HG03439 (cell line): ENCODE data around the gene SMARCD2.
"Not testable (repeated sequence)": the region's sequence is repeated elsewhere in the genome, so short reads cannot be mapped to it uniquely, and the experiment has no call there.

Source experiments
- ATAC-seq: cut with Tn5 transposase; IDR thresholded peaks from one replicate; pipeline ENCODE4 v1.9.1; 2021; ENCODE audit warnings: mild to moderate bottlenecking, moderate library complexity; ENCODE audit not compliant: unreplicated experiment

Gene SMARCD2

GRCh38 chr17:63853260-63853659 is 10.8 kb upstream of the SMARCD2 start:
- no peak for ATAC-seq

DNA sequence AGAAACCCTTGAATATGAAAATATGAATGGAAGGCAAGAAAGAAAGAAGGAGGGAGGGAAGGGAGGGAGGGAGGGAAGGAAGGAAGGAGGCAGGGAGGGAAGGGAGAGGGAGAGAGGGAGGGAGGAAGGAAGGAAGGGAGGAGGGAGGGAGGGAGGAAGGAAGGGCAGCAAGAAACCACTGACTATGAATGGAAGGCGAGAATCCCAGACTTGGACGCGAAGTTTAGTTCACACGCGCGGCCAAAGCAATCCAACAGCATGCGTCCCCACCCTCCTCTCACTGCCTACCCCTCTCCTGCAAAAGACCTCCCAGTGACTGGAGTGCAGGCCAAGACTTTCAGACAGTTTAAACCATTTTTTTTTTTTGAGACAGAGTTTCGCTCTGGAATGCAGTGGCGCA is 7.9 kb upstream of the SMARCD2 start:
- ATAC-seq = no peak

- peak; percentile 68 for ATAC-seq
Measured at GRCh38 chr17:63848834-63849689, 6.6 kb upstream of the SMARCD2 start.

DNA sequence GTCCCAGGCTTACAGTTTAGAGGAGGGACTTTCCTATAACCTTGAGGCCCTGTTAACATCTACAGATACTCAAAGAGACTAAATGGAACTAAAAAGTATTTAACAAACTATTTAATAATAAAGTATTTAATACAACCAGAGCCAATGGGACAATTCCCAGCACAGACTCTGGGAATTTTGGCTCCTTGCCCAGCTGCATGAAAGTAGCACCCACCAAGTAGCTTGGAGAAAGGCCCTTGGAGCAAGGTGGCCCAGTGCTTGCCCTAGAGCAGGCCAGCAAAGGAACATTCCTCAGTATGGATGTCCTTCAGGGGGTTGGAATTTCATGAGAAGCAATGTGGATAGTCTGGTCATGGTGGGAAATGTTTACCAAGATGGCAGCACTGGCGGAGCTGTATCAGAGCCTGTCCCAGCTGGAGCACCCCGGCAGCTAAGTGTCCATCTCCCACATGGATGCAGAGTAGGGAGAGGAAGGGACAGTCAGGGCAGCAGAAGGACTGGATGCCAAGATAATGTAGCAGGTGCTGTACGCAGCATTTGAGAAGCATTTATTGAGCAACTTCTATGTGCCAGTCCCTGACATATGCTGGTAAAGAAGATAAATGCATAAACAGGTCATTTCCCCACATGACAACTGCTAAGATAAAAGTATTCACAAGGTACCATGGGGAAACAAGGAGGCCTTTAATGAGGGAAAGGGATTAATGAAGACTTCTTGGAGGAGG is 5.2 kb upstream of the SMARCD2 start:
- ATAC-seq = no peak

- no peak for ATAC-seq
Measured at GRCh38 chr17:63845509-63845908, 3.0 kb upstream of the SMARCD2 start.

- no peak for ATAC-seq
Measured at GRCh38 chr17:63843910-63844677, 1.6 kb upstream of the SMARCD2 start.

DNA sequence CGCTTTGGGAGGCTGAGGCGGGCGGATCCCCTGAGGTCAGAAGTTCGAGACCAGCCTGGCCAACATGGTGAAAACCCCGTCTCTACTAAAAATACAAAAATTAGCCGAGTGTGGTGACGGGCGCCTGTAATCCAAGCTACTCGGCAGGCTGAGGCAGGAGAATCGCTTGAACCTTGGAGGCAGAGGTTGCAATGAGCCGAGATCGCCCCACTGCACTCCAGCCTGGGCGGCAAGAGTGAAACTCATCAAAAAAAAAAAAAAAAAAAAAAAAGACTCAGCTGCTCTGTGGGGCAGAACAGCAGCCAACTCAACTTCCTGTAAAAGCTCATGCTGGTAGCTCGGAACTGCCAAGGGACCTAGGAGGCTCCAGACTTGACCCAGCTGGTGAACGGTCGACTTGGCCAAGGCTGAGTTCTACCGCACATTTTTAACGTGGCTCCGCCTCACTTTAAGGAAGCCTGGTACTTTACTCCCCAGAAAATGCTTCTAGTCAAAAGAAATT is 953 bp upstream of the SMARCD2 start:
- ATAC-seq = not testable (repeated sequence)

- ATAC-seq = peak; percentile 32
Measured at GRCh38 chr17:63842173-63842539, 329 bp downstream of the SMARCD2 start.

GRCh38 chr17:63841350-63842172 is 924 bp downstream of the SMARCD2 start:
- no peak for ATAC-seq

GRCh38 chr17:63840591-63841349 is 1.7 kb downstream of the SMARCD2 start:
- ATAC-seq = no peak

DNA sequence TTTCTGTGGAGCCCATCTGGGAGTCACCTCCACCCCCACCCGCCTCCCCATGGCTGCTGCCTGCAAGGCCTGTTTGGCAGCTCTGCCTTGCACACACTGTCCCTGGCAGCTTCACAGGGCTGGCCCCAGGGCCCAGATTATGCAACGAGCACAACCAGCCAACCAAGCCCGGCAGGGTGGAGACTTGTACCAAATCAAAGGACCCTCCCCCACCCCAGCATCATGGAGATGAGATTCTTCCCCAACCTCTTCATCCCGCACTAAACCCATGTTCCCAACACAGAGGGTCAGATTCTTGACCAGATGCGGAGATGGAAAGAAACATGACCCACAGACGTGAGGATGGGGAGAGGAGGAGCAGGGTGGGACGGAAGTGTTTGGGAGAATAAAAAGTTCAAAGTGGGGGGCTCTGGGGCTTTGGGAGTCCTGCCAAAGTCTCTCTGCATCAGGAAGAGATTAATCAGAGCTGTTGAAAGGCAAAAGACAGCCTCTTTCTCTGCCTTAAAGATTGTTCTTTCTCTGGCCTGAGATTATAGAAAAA is 3.8 kb downstream of the SMARCD2 start:
- ATAC-seq = no peak

- ATAC-seq = no peak
Measured at GRCh38 chr17:63837962-63838600, 4.4 kb downstream of the SMARCD2 start.

- no peak for ATAC-seq
Measured at GRCh38 chr17:63837480-63837879, 5.0 kb downstream of the SMARCD2 start.

- no peak for ATAC-seq
Measured at GRCh38 chr17:63836811-63837210, 5.7 kb downstream of the SMARCD2 start.

GRCh38 chr17:63835167-63835720 is 7.2 kb downstream of the SMARCD2 start:
- no peak for ATAC-seq

- ATAC-seq = no peak
Measured at GRCh38 chr17:63834431-63835166, 7.9 kb downstream of the SMARCD2 start.

- no peak for ATAC-seq
Measured at GRCh38 chr17:63833741-63834373, 8.6 kb downstream of the SMARCD2 start.
